NCI-H2171 (cell line): ENCODE measurements around the gene JPH4.

Source experiments
- DNase-seq: peaks from one replicate; lab custom pipeline; 2025; lab: John Stamatoyannopoulos, UW

The JPH4 gene

GRCh38 chr14:23525611-23526010 lies 53.0 kb downstream of the JPH4 start:
- DNase-seq = peak; percentile 50

- DNase-seq = no peak
These were observed 53.6 kb downstream of the JPH4 start for GRCh38 chr14:23524954-23525353.

- no peak for DNase-seq
These were observed 55.2 kb downstream of the JPH4 start for GRCh38 chr14:23523229-23524016.

- DNase-seq = no peak
These were observed 55.9 kb downstream of the JPH4 start for GRCh38 chr14:23522643-23523198.

GRCh38 chr14:23521785-23522640 lies 56.6 kb downstream of the JPH4 start:
- DNase-seq = no peak

- DNase-seq = no peak
These were observed 57.6 kb downstream of the JPH4 start for GRCh38 chr14:23520899-23521533.

GRCh38 chr14:23518709-23519108 lies 59.9 kb downstream of the JPH4 start:
- no peak for DNase-seq
